ENCODE measurements around the gene CBX2.
"Not testable (repeated sequence)": the region's sequence is repeated elsewhere in the genome, so short reads cannot be mapped to it uniquely, and the experiment has no call there.

The CBX2 gene

GRCh38 chr17:79750650-79751545 lies 27.1 kb upstream of the CBX2 start:
- Mint-ChIP-seq H3K4me1 (peaks cover 13% of the 10 kb centered on the region), H3K27ac (no peak overlapping the region), H3K4me3 (no peak overlapping the region), H3K9me3 (no peaks in the 10 kb centered on the region), H3K36me3 (no peaks in the 10 kb centered on the region)
- DNase-seq (ENCODE audit: low spot score in 2 of 2) (no peak), ATAC-seq (no peak)

- peaks cover 9% of the 10 kb centered on the region for H3K4me1 Mint-ChIP-seq
- peak; percentile 67 for ATAC-seq
- H3K27ac Mint-ChIP-seq = no peak overlapping the region
- no peak overlapping the region for H3K4me3 Mint-ChIP-seq
- no peaks in the 10 kb centered on the region for H3K36me3 Mint-ChIP-seq
- no peaks in the 10 kb centered on the region for H3K9me3 Mint-ChIP-seq
- no peak for DNase-seq (ENCODE audit: low spot score in 2 of 2)
Measured at GRCh38 chr17:79752175-79752574, 25.8 kb upstream of the CBX2 start.

GRCh38 chr17:79754370-79754769 lies 23.6 kb upstream of the CBX2 start:
- H3K27ac Mint-ChIP-seq = no peak overlapping the region
- DNase-seq (ENCODE audit: low spot score in 2 of 2) (no peak), ATAC-seq (no peak)
- H3K36me3 Mint-ChIP-seq = no peaks in the 10 kb centered on the region
- no peaks in the 10 kb centered on the region for H3K4me1 Mint-ChIP-seq
- H3K4me3 Mint-ChIP-seq = no peak overlapping the region
- no peaks in the 10 kb centered on the region for H3K9me3 Mint-ChIP-seq

- not testable (repeated sequence) for ATAC-seq; H3K4me3 Mint-ChIP-seq; H3K36me3 Mint-ChIP-seq; H3K27ac Mint-ChIP-seq; DNase-seq (ENCODE audit: low spot score in 2 of 2); H3K9me3 Mint-ChIP-seq; H3K4me1 Mint-ChIP-seq
Measured at GRCh38 chr17:79754903-79755302, 23.0 kb upstream of the CBX2 start.

- H3K4me3 Mint-ChIP-seq = no peak overlapping the region
- no peaks in the 10 kb centered on the region for H3K36me3 Mint-ChIP-seq
- no peaks in the 10 kb centered on the region for H3K4me1 Mint-ChIP-seq
- H3K27ac Mint-ChIP-seq = no peak overlapping the region
- ATAC-seq (no peak), DNase-seq (ENCODE audit: low spot score in 2 of 2) (no peak)
- no peaks in the 10 kb centered on the region for H3K9me3 Mint-ChIP-seq
Measured at GRCh38 chr17:79755591-79755990, 22.4 kb upstream of the CBX2 start.

GRCh38 chr17:79757140-79757745 lies 20.7 kb upstream of the CBX2 start:
- no peaks in the 10 kb centered on the region for H3K4me1 Mint-ChIP-seq
- ATAC-seq = no peak

GRCh38 chr17:79758271-79758670 lies 19.7 kb upstream of the CBX2 start:
- no peak overlapping the region for H3K27ac Mint-ChIP-seq
- no peak overlapping the region for H3K4me3 Mint-ChIP-seq
- DNase-seq (ENCODE audit: low spot score in 2 of 2) (no peak), ATAC-seq (no peak)
- no peaks in the 10 kb centered on the region for H3K4me1 Mint-ChIP-seq
- H3K36me3 Mint-ChIP-seq = no peaks in the 10 kb centered on the region
- no peaks in the 10 kb centered on the region for H3K9me3 Mint-ChIP-seq

More at GRCh38 chr17:79757140-79757745, 20.7 kb upstream of the CBX2 start:
- Mint-ChIP-seq H3K4me3 (no peak overlapping the region), H3K9me3 (no peaks in the 10 kb centered on the region), H3K27ac (no peak overlapping the region), H3K36me3 (no peaks in the 10 kb centered on the region)
- no peak for DNase-seq (ENCODE audit: low spot score in 2 of 2)

- no peaks in the 10 kb centered on the region for H3K9me3 Mint-ChIP-seq
- H3K36me3 Mint-ChIP-seq = no peaks in the 10 kb centered on the region
- no peak overlapping the region for H3K4me3 Mint-ChIP-seq
- DNase-seq (ENCODE audit: low spot score in 2 of 2) (no peak), ATAC-seq (no peak)
- H3K27ac Mint-ChIP-seq = no peak overlapping the region
- no peaks in the 10 kb centered on the region for H3K4me1 Mint-ChIP-seq
Measured at GRCh38 chr17:79760197-79760906, 17.6 kb upstream of the CBX2 start.

- H3K4me1 Mint-ChIP-seq = no peaks in the 10 kb centered on the region
- DNase-seq (ENCODE audit: low spot score in 2 of 2) (no peak), ATAC-seq (no peak)
- no peak overlapping the region for H3K4me3 Mint-ChIP-seq
- no peaks in the 10 kb centered on the region for H3K9me3 Mint-ChIP-seq
- no peaks in the 10 kb centered on the region for H3K36me3 Mint-ChIP-seq
- no peak overlapping the region for H3K27ac Mint-ChIP-seq
Measured at GRCh38 chr17:79761894-79762589, 15.9 kb upstream of the CBX2 start.

- DNase-seq (ENCODE audit: low spot score in 2 of 2) (no peak), ATAC-seq (no peak)
- Mint-ChIP-seq H3K9me3 (no peaks in the 10 kb centered on the region), H3K36me3 (no peaks in the 10 kb centered on the region), H3K4me1 (no peaks in the 10 kb centered on the region), H3K4me3 (no peak overlapping the region), H3K27ac (no peak overlapping the region)
Measured at GRCh38 chr17:79765708-79766107, 12.2 kb upstream of the CBX2 start.

GRCh38 chr17:79769570-79770506 lies 8.1 kb upstream of the CBX2 start:
- no peaks in the 10 kb centered on the region for H3K9me3 Mint-ChIP-seq
- H3K4me1 Mint-ChIP-seq = no peaks in the 10 kb centered on the region
- DNase-seq (ENCODE audit: low spot score in 2 of 2) (no peak), ATAC-seq (no peak)
- no peak overlapping the region for H3K27ac Mint-ChIP-seq
- no peaks in the 10 kb centered on the region for H3K36me3 Mint-ChIP-seq
- no peak overlapping the region for H3K4me3 Mint-ChIP-seq

GRCh38 chr17:79771276-79771675 lies 6.7 kb upstream of the CBX2 start:
- no peak overlapping the region for H3K4me3 Mint-ChIP-seq
- H3K36me3 Mint-ChIP-seq = no peaks in the 10 kb centered on the region
- no peaks in the 10 kb centered on the region for H3K4me1 Mint-ChIP-seq
- H3K9me3 Mint-ChIP-seq = no peaks in the 10 kb centered on the region
- DNase-seq (ENCODE audit: low spot score in 2 of 2) = no peak
- H3K27ac Mint-ChIP-seq = no peak overlapping the region
- ATAC-seq = no peak

- not testable (repeated sequence) for H3K36me3 Mint-ChIP-seq; H3K4me3 Mint-ChIP-seq; DNase-seq (ENCODE audit: low spot score in 2 of 2); H3K27ac Mint-ChIP-seq; H3K9me3 Mint-ChIP-seq; H3K4me1 Mint-ChIP-seq; ATAC-seq
Measured at GRCh38 chr17:79772726-79773125, 5.2 kb upstream of the CBX2 start.

- DNase-seq (ENCODE audit: low spot score in 2 of 2) (no peak), ATAC-seq (no peak)
- peaks cover 7% of the 10 kb centered on the region for H3K36me3 Mint-ChIP-seq
- peaks cover 6% of the 10 kb centered on the region for H3K4me1 Mint-ChIP-seq
- no peak overlapping the region for H3K27ac Mint-ChIP-seq
- no peak overlapping the region for H3K4me3 Mint-ChIP-seq
- H3K9me3 Mint-ChIP-seq = no peaks in the 10 kb centered on the region
Measured at GRCh38 chr17:79774561-79774975, 3.4 kb upstream of the CBX2 start.

Measured in stimulated activated effector memory CD8-positive, alpha-beta T cell treated with anti-CD3 and anti-CD28 coated beads, Interleukin-12 subunit alpha, Interleukin-12 subunit beta, amount 100 ng/mL, for 72 hours (primary cell).